AG10803 (cell line): Measurements from ENCODE around the gene TSTD2.

ENCODE experiments used
- DNase-seq: peaks from one replicate; pipeline ENCODE4 v3.0.0; 2010; ENCODE audit warnings: low read depth
- H3K4me3 ChIP-seq: 2 replicates; pipeline ENCODE4 v1.5.1; 2011; ENCODE audit warnings: mild to moderate bottlenecking, low read length, control low read depth
- CTCF ChIP-seq: conservative IDR thresholded peaks from 2 replicates; pipeline ENCODE4 v1.5.1; 2011; ENCODE audit warnings: mild to moderate bottlenecking, low read length, control low read depth, inconsistent platforms

The TSTD2 gene

GRCh38 chr9:97553841-97554240, 79.3 kb downstream of the TSTD2 start:
- no peak overlapping the region for H3K4me3 ChIP-seq
- TF ChIP-seq CTCF: no peak
- DNase-seq: no peak

GRCh38 chr9:97553141-97553540, 80.0 kb downstream of the TSTD2 start:
- DNase-seq: no peak
- H3K4me3 ChIP-seq: no peak overlapping the region
- TF ChIP-seq CTCF: no peak

GRCh38 chr9:97551308-97551707, 81.9 kb downstream of the TSTD2 start:
- H3K4me3 ChIP-seq: no peak overlapping the region
- no peak for DNase-seq

GRCh38 chr9:97550386-97550785, 82.8 kb downstream of the TSTD2 start:
- no peak for DNase-seq
- no peak overlapping the region for H3K4me3 ChIP-seq
- no peak for TF ChIP-seq CTCF

More at GRCh38 chr9:97551308-97551707, 81.9 kb downstream of the TSTD2 start:
- TF ChIP-seq CTCF: no peak
